NCI-H2227 treated with DMSO at 0.1 percent for 48 hours (cell line): ENCODE measurements around the gene SREBF2.

Experiments used
- DNase-seq: peaks from one replicate; lab custom pipeline; 2025; lab: John Stamatoyannopoulos, UW

Gene SREBF2

DNA sequence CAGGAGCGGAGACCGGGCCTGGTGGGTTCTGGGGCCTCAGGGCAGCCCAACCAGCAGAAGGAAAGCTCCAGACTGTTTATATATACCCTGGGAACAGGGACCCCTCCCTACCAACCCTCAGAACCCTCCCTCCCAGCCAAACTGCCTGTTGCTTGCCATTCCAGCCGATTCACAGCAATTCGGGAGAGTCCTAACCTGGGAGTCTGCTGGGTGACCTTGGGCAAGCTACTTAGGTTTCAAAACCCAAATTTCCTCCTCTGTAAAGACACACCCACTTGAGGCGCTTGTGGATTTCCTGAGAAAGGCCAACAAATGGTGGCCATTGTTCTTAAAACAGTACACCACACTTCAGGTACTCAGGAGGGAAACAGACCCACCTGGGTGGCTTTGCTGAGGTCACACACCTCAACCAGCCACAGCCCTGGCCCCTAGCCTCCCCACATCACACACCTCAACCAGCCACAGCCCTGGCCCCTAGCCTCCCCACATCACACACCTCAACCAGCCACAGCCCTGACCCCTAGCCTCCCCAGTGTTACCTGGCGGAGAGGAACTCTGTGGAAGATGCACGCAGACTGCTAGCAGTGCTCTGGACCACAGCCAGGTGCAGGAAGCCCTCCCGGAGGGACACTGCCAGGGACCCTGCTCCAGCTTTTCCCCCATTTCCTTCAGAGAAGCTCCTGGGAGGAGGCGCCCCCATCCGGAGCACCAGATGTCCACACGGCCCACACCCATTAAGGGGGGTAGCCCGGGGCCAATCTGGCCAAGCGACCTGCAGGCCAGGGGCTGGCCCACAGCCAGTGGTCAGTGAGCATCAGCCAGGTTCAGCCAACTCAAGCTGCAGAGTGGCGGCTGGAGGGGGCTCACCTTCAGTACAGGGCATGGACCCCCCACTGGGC, 75.8 kb downstream of the SREBF2 start:
- no peak for DNase-seq

GRCh38 chr22:41909310-41910049, 76.6 kb downstream of the SREBF2 start:
- DNase-seq, result no peak

- no peak for DNase-seq
Measured at GRCh38 chr22:41910050-41911000, 77.4 kb downstream of the SREBF2 start.

GRCh38 chr22:41911001-41911611, 78.2 kb downstream of the SREBF2 start:
- DNase-seq, result no peak

DNA sequence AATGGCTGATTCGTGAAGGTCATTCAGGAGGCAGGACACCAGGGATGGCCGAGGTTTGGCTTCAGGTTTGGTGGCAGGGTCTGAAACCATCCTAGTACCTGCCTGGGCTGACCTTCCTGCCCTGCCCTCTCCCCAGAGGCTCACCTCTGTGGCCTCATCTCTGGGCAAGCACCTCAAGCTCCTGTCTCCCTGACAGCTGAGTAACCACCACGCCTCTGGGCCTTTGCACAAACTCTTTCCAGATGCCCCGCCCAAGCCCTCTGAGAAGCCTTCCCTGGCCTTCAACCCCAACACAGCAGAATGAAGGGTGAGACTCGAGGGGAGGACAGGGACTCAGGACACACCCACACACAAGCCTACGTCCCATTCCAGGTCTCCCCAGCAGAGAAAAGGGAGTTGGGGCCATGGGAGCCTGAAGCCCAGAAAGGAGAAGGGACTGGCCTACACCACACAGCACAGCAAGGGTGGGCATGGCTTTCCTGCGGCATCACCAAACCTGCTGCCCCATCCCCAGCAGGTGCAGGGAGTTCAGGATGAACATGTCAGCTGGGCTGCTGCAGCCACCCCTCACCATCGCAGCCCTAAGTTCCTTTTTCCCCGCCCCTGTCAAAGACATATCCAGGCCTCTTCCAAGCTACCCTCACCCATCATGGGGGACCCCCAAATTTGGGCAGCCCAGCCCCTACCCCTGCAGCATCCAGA, 79.6 kb downstream of the SREBF2 start:
- DNase-seq, result no peak

- DNase-seq, result no peak
Measured at GRCh38 chr22:41913040-41913719, 80.3 kb downstream of the SREBF2 start.

- DNase-seq, result no peak
Measured at GRCh38 chr22:41913842-41914534, 81.1 kb downstream of the SREBF2 start.

GRCh38 chr22:41914611-41915034, 81.7 kb downstream of the SREBF2 start:
- DNase-seq, result no peak

DNA sequence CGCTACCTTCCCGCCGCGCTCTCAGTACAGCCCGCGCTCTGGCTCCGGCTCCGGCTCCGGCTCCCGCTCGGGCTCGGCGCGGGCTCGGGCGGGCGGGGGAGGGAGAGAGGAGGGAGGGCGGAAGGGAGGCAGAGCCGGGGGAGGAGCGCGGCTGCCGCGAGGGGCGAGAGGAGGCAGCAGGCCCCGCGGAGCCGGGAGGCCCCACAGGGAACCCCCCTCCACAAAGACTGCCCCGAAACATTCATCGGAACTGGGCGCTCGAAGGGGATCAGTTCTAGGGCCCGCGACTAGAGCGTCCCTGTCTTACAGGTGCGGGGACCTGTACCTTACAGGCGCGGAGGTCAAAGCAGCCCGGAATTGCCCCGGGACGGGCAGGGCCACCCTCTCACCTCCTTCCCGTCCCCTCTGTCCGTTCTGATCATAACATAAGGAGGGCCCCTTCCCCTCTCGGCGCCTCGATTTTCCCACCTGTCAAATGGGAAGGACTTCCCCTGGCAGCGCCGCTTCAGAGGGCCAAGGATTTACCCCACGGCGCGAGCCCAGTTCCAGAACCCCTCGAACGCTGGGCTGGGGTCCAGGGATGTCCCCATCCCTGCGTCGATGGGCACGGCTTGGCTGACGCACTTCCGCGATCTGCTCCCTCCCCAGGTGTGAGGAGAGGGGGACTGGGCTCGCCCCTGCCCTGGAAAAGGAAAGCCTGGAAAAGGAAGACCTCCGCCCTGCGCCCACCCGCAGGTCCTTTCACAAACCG, 82.3 kb downstream of the SREBF2 start, which contains the start of gene SHISA8:
Gene SHISA8, minus strand, starts transcription at position 40 of the 751 bp plus-strand sequence. CDS start 407 bp downstream, outside the sequence.
- DNase-seq, result no peak

- no peak for DNase-seq
Measured at GRCh38 chr22:41915786-41916493, 83.0 kb downstream of the SREBF2 start.

DNA sequence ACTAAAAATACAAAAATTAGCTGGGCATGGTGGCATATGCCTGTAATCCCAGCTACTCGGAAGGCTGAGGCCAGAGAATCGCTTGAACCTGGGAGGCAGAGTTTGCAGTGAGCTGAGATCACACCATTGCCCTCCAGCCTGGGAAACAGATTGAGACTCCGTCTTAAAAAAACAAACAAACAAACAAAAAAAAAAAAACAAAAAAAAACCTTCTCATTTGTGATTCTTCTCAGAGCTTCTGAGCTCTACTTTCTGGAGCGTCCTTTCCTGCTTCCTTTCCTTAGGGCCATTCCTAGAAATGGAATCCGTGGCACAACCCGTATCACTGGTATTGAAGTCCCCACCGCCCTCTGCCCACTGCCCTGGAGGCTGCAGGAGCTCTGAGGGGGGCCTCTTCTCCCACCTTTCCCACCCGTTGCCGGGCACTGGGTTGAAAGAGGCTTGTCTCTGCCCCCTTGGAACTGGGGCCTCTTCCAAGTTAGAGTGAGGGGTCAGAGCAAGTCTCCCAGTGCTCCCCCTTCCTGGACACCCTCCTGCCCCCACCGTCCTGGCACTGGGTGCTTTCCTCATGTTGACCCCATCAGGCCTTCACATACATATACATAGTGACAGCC, 83.9 kb downstream of the SREBF2 start:
- DNase-seq, result no peak

DNA sequence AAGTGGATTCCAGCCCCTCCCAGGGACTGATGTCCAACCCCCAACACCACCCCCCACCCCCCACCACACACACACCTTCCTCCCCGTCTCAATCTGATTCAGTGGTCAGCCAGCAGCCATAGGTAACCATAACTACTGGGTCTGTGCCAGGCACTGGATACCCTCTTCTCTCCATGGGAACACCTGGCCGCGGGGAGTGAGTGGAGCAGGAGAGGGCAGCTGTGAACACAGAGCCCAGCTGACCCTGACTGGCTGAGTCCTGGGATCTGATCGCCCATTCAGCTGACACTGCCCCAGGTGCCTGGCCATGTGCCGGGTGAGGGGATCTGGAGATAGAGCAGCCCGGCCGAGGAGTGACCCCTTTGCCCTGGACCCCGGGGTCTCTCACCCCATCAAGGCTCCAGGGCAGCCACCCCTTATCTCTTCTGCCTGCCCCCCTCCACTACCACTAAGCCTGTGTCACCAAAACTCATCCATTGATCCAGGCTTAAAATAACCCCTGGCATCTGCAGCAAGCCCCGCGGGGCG, 84.5 kb downstream of the SREBF2 start:
- no peak for DNase-seq

DNA sequence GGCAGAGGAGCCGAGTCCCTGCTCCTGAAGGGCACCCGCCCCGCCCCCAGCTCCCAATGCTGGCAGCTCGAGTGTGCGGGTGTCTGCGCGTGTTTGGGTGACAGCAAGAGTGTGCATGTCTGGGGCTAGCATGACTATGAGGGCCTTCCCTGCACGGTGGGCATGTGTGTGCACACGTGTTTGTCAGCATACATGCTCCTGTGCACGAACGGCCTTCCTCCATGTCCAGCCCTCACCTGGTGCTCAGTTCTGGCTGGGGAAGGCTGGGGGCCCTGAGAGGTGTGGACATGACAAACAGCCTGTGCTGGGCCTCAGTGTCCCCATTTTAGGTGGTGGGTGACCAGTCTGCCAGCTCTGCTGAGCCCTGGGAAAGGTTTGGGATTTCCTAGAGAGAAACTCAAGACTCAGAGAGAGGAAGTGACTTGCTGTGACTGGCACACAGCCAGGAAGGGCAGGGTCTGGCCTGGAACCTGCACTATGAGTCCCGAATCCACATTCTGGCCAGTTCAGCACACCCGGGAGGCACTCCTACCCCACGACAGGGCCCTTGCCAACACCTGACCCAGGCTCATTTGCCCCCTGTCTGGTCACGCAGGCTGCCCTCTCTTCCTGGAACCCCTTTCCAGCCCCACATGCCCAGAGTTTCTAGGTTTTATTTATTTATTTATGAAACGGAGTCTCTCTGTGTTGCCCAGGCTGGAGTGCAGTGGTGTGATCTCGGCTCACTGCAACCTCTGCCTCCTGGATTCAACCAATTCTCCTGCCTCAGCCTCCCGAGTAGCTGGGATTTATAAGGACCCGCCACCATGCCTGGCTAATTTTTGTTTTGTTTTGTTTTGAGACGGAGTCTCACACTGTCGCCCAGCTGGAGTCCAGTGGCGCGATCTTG, 85.2 kb downstream of the SREBF2 start:
- DNase-seq, result no peak

- no peak for DNase-seq
Measured at GRCh38 chr22:41919357-41920224, 86.7 kb downstream of the SREBF2 start.

DNA sequence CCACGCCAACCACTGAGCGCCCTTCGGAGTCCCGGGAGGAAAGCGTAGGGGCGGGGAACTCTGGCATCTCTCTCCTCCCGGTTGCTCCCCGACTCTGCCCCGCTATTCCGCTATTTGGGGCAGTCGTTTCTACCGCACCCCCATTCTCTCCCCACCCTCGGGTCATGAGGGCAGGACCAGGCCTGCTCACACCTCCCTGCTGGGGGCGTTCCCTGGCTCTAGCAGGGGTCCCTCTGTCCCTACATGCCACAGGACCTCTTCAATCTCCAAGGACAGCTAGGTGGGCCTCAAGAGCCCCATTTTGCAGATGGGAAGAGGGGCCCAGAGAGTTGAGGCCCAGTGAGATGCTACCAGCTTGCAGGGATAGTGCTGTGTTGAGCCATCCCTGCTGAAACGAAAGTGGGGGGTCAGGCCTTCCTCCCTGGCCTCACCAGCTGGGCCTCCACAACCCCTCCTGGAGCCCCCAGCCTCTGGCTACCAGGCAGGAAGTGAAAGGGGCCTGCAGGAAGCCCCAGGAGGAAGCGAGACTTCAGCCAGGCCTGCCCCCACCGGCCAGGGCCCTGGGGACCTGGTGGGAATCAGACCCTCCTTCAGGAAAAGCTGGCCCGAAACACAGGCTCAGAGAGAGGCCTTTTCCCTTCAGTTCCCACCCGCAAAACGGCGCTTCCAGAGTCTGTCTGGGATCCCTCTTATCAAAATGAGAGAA, 87.5 kb downstream of the SREBF2 start:
- DNase-seq, result no peak
